Type B pancreatic cell (in vitro differentiated cells): ENCODE data around the gene BCAP31. TPM values are rescaled to one million over a fixed set of nuclear protein-coding genes. Genes with fewer than 3 reads are reported as not detected.

Source experiments
- DNase-seq: peaks from one replicate; pipeline ENCODE4 v3.0.0; 2021; ENCODE audit warnings: mixed read lengths; ENCODE audit not compliant: unreplicated experiment; ENCODE audit errors: extremely low spot score
- H3K27ac Mint-ChIP-seq: 2 replicates; pipeline ENCODE4 v1.8.0; 2021; ENCODE audit warnings: mild to moderate bottlenecking, mixed read lengths
- H3K27me3 Mint-ChIP-seq: 2 replicates; pipeline ENCODE4 v1.8.0; 2021; ENCODE audit warnings: mixed read lengths
- H3K36me3 Mint-ChIP-seq: 2 replicates; pipeline ENCODE4 v1.8.0; 2021; ENCODE audit warnings: mixed read lengths
- H3K4me1 Mint-ChIP-seq: one replicate; pipeline ENCODE4 v1.8.0; 2021; ENCODE audit warnings: mixed read lengths; ENCODE audit not compliant: unreplicated experiment
- H3K4me3 Mint-ChIP-seq: 2 replicates; pipeline ENCODE4 v1.8.0; 2021; ENCODE audit warnings: mild to moderate bottlenecking, mixed read lengths
- H3K9me3 Mint-ChIP-seq: 2 replicates; pipeline ENCODE4 v1.8.0; 2021; ENCODE audit warnings: mixed read lengths
- CTCF ChIP-seq: fragments of 200-600 bp; sonication (generic); conservative IDR thresholded peaks from 2 replicates; pipeline ENCODE4 v1.5.0; 2021; ENCODE audit warnings: antibody characterized with exemption, mild to moderate bottlenecking
- total RNA-seq: library from RNA; stranded (reverse); gene quantifications from 2 replicates; pipeline ENCODE4 v1.2.1, GENCODE V29; 2021; ENCODE audit warnings: low replicate concordance

BCAP31 gene
- total RNA-seq, 1 donor from 2014 or later, result 160 TPM

- no peaks in the 10 kb centered on the region for H3K9me3 Mint-ChIP-seq
- no peaks in the 10 kb centered on the region for H3K27me3 Mint-ChIP-seq
- no peak for DNase-seq
- peaks cover 11% of the 10 kb centered on the region for H3K36me3 Mint-ChIP-seq
- no peak overlapping the region for H3K4me3 Mint-ChIP-seq
- H3K4me1 Mint-ChIP-seq, result peaks cover 6% of the 10 kb centered on the region
- no peak overlapping the region for H3K27ac Mint-ChIP-seq
- no peak for TF ChIP-seq CTCF
Measured at GRCh38 chrX:153719701-153720100, 4.5 kb downstream of the BCAP31 start.

- no peaks in the 10 kb centered on the region for H3K9me3 Mint-ChIP-seq
- H3K4me1 Mint-ChIP-seq, result peaks cover 6% of the 10 kb centered on the region
- H3K36me3 Mint-ChIP-seq, result peaks cover 12% of the 10 kb centered on the region
Measured at GRCh38 chrX:153719238-153719637, 4.9 kb downstream of the BCAP31 start.

GRCh38 chrX:153717445-153717844, 6.7 kb downstream of the BCAP31 start:
- peaks cover 6% of the 10 kb centered on the region for H3K4me1 Mint-ChIP-seq
- no peak for DNase-seq
- H3K4me3 Mint-ChIP-seq, result no peak overlapping the region
- no peaks in the 10 kb centered on the region for H3K9me3 Mint-ChIP-seq
- no peaks in the 10 kb centered on the region for H3K27me3 Mint-ChIP-seq
- H3K36me3 Mint-ChIP-seq, result peaks cover 19% of the 10 kb centered on the region
- TF ChIP-seq CTCF, result no peak
- no peak overlapping the region for H3K27ac Mint-ChIP-seq

More at GRCh38 chrX:153719238-153719637, 4.9 kb downstream of the BCAP31 start:
- DNase-seq, result no peak
- Mint-ChIP-seq H3K27ac (no peak overlapping the region), H3K27me3 (no peaks in the 10 kb centered on the region), H3K4me3 (no peak overlapping the region)
- TF ChIP-seq CTCF, result no peak

- H3K36me3 Mint-ChIP-seq, result peaks cover 16% of the 10 kb centered on the region
- TF ChIP-seq CTCF, result no peak
- H3K4me3 Mint-ChIP-seq, result no peak overlapping the region
- no peak for DNase-seq
- no peak overlapping the region for H3K27ac Mint-ChIP-seq
- H3K27me3 Mint-ChIP-seq, result no peaks in the 10 kb centered on the region
- H3K9me3 Mint-ChIP-seq, result no peaks in the 10 kb centered on the region
- no peaks in the 10 kb centered on the region for H3K4me1 Mint-ChIP-seq
Measured at GRCh38 chrX:153714256-153714655, 9.9 kb downstream of the BCAP31 start.

GRCh38 chrX:153709726-153710674, 14.2 kb downstream of the BCAP31 start:
- H3K27me3 Mint-ChIP-seq, result no peaks in the 10 kb centered on the region

More at GRCh38 chrX:153709726-153710674, 14.2 kb downstream of the BCAP31 start:
- no peak overlapping the region for H3K27ac Mint-ChIP-seq
- H3K4me3 Mint-ChIP-seq, result no peak overlapping the region
- no peaks in the 10 kb centered on the region for H3K9me3 Mint-ChIP-seq
- no peak for DNase-seq
- TF ChIP-seq CTCF, result no peak
- peaks cover 10% of the 10 kb centered on the region for H3K4me1 Mint-ChIP-seq
- peaks cover 11% of the 10 kb centered on the region for H3K36me3 Mint-ChIP-seq
